ENCODE results near the gene NPY5R. TPM values are rescaled to one million over a fixed set of nuclear protein-coding genes. Genes with fewer than 3 reads are reported as not detected.

Gene NPY5R
- total RNA-seq, 1 donor from 2014 or later, result 8.8 TPM

GRCh38 chr4:163395758-163396157 is 52.1 kb downstream of the NPY5R start:
- Mint-ChIP-seq H3K4me3 (no peak overlapping the region), H3K36me3 (no peaks in the 10 kb centered on the region)

GRCh38 chr4:163398238-163398637 is 54.5 kb downstream of the NPY5R start:
- Mint-ChIP-seq H3K27me3 (no peaks in the 10 kb centered on the region), H3K27ac (no peak overlapping the region), H3K9me3 (no peaks in the 10 kb centered on the region), H3K4me3 (no peak overlapping the region), H3K4me1 (ENCODE audit: unreplicated experiment) (no peaks in the 10 kb centered on the region), H3K36me3 (no peaks in the 10 kb centered on the region)
- no peak for DNase-seq (ENCODE audit: extremely low spot score, unreplicated experiment)
- TF ChIP-seq CTCF (conservative IDR thresholded peaks at IDR 0.05), result no peak

More at GRCh38 chr4:163395758-163396157, 52.1 kb downstream of the NPY5R start:
- DNase-seq (ENCODE audit: extremely low spot score, unreplicated experiment), result no peak
- no peaks in the 10 kb centered on the region for H3K9me3 Mint-ChIP-seq
- no peaks in the 10 kb centered on the region for H3K27me3 Mint-ChIP-seq
- no peaks in the 10 kb centered on the region for H3K4me1 Mint-ChIP-seq (ENCODE audit: unreplicated experiment)
- no peak overlapping the region for H3K27ac Mint-ChIP-seq
- no peak for TF ChIP-seq CTCF (conservative IDR thresholded peaks at IDR 0.05)

- Mint-ChIP-seq H3K4me1 (ENCODE audit: unreplicated experiment) (no peaks in the 10 kb centered on the region), H3K9me3 (no peaks in the 10 kb centered on the region), H3K4me3 (no peak overlapping the region), H3K27me3 (no peaks in the 10 kb centered on the region), H3K36me3 (no peaks in the 10 kb centered on the region), H3K27ac (no peak overlapping the region)
- TF ChIP-seq CTCF (conservative IDR thresholded peaks at IDR 0.05), result no peak
- no peak for DNase-seq (ENCODE audit: extremely low spot score, unreplicated experiment)
These were observed 57.2 kb downstream of the NPY5R start for GRCh38 chr4:163400911-163401310.

Other genes starting within 250 kb of the NPY5R start
- gene NAF1, start 177.0 kb upstream of the NPY5R start, total RNA-seq (ENCODE audit: low replicate concordance), result 20.0 and 23.3 TPM in 2 replicates
- gene NPY1R, start 11.3 kb upstream of the NPY5R start, total RNA-seq (ENCODE audit: low replicate concordance), result 6.6 and 84.8 TPM in 2 replicates
- not detected in 2 replicates for gene TKTL2, start 129.9 kb downstream of the NPY5R start, total RNA-seq (ENCODE audit: low replicate concordance)
- 20.5 and 29.7 TPM in 2 replicates for gene TMA16, start 150.8 kb downstream of the NPY5R start, total RNA-seq (ENCODE audit: low replicate concordance)

Data from type B pancreatic cell (in vitro differentiated cells).